GM12874 (cell line): ENCODE measurements around the gene GIPC1.

ENCODE experiments used
- CTCF ChIP-seq: IDR thresholded peaks from 2 replicates; pipeline ENCODE4 v1.5.1; 2011; ENCODE audit warnings: low read depth, mild to moderate bottlenecking, control low read depth, low read length, moderate library complexity; ENCODE audit not compliant: insufficient read depth

GIPC1 gene

GRCh38 chr19:14437578-14438140, 58.3 kb downstream of the GIPC1 start:
- no peak for TF ChIP-seq CTCF

GRCh38 chr19:14435320-14436050, 60.4 kb downstream of the GIPC1 start:
- no peak for TF ChIP-seq CTCF

DNA sequence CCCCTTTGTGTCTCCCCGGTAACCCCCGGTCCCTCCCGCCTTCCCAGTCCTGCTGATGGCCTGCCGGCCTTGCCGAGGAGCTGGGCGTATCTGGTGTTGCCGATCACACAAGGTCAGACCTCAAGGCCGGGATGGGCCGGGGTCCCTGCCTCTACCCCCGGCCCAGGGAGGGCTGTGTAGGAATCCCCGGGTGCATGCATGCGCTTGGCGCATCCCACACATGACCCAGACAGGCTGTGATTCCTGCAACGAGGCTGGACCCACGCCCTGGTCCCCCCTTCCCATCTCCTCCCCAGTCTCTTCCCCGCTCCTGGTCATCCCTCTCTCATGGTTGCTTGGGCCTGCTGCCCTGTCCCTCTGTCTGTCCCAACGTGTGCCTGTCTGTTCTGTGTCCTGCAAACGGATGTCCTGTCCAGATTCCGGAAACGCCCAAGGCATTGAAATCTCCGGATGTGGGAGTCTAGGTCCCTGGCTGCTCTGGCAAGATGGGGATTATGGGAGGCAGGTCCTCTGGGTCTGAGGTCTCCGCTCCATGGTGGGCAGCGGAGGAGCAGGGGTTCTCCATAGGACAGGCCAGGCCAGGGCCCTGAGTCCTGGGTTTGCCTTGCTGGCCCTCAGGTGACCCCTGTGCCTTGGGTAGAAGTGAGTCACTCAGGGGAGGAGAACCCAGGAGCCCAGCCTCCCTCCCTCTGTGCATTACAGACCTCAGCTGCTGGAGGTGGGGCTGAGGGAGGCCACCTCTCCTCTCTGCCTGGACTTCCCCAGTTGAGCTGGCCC, 61.2 kb downstream of the GIPC1 start:
- TF ChIP-seq CTCF: no peak

DNA sequence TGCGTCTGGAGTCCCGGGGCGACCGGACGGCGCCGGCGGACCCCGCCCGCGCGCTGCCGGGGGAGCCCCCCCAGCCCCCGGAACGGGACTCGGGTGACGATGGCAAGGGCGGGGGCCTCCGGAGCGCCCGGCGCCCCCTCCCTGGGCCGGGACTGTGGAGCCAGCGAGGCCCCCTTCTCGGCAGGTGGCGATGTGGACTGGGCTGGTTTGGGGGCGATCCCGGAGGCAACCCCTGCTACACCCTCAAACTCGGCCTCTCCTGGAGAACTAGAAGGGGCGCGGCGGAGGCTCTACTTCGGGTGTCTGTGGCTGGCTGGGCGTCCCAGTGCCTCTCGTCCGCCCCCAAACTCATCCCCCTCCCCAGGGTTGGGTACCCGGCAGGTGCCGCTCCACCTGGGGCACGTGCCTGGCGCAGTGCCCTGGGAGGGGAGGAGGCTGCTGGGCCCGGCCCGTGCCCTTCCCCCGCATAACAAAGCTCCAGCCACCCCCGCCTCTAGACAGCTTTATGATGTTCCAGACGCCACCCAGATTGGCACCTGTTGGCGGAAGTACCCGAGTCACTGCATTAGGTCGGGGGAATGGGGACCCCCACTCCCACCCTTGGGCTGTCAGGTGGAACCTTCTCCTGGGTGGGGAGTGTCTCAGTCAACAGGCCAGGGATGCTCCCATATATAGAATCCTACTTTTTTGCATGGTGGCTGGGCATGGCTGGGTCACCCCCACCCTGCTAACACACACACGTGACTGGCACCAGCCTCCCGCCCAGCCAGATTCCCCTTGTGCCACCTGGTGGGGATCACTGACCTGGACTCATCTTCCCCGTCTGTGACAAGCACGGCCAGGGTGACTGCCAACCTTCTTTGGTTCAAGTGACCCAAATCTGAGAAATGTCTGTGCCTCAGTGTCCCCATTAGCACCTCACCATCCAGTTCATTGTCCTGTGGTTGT, 62.1 kb downstream of the GIPC1 start:
- TF ChIP-seq CTCF: no peak

DNA sequence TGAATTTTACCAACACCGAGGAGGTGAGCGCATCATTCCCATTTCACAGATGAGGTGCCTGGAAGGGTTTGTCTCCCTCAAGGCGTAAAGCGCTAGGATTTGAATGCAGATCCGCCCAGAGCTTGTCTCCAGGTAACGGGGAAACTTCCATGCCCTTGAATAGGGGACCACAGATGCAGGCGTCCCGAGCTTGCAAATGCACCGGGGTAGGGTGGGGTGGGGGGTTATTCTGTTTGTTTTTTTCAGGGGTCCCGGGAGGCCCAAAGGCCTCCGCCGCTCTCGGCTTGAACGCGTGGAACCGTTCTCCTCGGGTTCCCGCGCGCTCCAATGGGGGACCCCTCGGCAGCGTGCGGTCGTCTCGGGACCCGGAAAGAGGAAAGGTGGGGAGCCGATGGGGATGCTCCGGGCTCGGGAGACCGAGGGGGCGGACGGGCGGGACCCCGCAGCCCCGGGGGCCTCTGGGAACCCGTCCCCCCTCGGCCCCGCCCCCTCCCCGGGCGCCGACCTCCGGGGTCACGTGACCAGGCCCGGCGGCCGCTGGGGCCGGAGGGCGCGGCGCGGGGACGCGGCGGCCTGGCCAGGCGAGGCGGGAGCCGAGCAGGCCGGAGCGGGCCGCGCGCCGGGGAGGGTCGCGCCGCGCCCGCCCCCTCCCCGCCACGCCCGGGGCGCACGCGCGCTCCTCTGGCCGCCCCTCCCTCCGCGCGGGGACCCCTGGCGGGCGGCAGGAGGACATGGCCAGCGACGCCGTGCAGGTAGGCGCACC, 63.0 kb downstream of the GIPC1 start, which contains the start of gene PKN1:
TSS of gene PKN1 (plus strand) at position 516 of the 763 bp plus-strand sequence. CDS start at position 732, 216 bp downstream.
- peak; percentile 20 for TF ChIP-seq CTCF

GRCh38 chr19:14430712-14431111, 65.2 kb downstream of the GIPC1 start:
- no peak for TF ChIP-seq CTCF
